GM18505 (cell line): ENCODE results near the gene MTF2.

Experiments
- ATAC-seq: cut with Tn5 transposase; IDR thresholded peaks from one replicate; pipeline ENCODE4 v1.9.1; 2021; ENCODE audit not compliant: unreplicated experiment
- POLR2A ChIP-seq: IDR thresholded peaks from 4 replicates; pipeline ENCODE4 v1.6.1; 2011; ENCODE audit warnings: borderline replicate concordance; ENCODE audit not compliant: insufficient read depth, insufficient read length; ENCODE audit errors: extremely low read depth

MTF2 gene

DNA sequence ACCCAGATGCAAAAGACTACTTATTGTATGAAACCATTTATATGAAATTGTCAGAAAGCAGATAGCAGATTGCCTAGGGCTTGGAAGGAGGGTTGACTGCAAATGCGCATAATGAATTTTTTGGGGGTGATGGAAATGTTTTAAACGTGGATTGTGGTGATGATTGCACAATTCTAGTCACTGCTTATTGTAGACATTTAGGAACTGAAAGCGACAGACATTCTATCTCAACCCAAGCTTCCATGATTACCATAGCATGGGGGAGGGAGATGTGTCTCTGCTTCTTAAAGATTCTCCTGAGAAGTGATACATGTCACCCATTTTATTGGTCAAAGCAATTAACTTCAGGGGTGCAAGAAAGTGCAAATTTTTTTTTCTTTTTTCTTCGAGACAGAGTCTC, 2.8 kb upstream of the MTF2 start:
- ATAC-seq = no peak
- TF ChIP-seq POLR2A = no peak

DNA sequence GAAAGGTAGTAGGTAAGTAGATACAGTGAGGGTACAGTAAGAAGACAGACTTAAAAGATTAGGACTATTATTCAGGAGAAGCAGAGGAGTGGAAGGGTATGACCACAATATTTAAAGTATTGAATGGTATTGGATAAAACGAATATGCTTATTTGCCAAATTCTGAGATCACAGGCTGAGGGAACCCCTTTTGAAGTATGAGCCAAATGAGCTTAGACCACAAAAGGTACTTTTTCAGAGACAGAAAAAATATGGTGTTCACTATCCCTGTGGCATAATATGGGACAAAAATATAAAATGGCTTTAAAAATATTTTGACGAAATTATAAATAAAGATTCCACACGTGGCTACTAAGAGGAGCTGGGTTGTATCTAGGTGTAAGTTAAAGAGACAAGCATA, 880 bp upstream of the MTF2 start:
- TF ChIP-seq POLR2A = no peak
- ATAC-seq = no peak

DNA sequence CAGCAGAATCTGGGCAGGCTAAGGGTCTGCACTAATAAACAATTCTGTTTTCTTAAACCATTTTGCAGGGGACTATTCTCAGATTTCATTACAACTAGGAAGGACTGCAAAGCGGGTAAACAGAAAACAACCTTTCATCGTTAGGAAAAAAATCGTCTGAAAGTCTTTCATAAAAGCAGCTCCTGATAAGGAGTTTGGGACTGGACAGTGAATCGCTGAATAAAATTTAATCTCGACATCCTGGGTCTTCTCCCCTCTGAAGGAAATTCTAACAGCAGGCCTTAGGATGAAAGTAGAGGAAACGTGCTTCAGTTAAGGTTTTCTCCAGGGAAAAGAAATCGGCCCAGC, 471 bp upstream of the MTF2 start:
- ATAC-seq = no peak
- TF ChIP-seq POLR2A = no peak

DNA sequence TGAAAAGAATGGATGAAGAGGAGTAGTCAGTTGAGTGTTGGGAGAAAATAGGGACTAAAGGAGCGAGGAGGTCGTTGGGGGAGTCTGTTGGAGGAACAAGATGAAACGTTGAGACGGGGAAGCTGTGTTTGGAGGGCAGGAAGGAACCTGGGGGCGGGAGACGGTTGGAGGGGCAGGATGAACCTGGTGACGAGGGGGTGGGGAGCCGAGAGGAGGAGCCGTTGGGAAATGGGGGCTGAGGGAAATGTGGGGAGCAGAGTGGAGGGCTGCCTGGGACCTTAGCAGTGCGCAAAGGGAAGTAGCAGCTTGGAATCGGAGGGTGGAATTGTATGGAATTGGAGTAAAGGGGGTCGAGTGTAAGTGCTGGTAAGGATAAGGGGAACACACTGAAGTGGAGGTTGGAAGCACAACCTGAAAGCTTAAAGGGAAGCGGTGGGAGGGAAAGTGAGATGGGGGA, 630 bp downstream of the MTF2 start:
- no peak for TF ChIP-seq POLR2A
- ATAC-seq = no peak

DNA sequence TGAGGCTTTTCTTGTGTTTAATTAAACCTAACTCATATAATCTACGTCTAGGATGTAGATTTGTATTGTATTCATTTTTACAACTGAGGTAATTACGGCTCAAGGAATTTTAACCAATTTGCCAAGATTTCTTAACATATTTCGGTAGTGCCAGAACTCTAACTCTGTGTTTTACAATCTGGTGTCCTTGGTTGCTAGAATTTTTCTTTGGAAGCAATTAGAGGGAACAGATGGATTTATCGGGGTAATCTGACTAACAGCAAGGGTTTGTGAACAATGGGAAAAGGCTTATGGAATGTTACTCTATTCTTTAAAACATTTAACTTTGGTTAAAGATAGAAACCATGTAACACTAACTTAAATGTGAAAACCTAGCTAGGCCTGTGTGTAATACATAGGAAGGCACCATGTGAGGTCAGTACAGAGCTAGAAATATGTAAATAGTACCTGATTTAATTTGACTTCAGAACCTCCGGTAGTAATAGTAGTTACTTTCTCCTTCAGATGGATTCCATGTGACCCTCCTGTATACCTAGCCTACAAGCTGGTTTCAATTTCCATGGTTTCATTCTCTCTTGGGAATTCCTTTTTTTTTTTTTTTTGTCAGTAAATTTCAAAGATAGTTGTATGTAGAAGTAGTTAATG, 1.2 kb downstream of the MTF2 start:
- ATAC-seq = peak; percentile 64
- peak; percentile 21 for TF ChIP-seq POLR2A

DNA sequence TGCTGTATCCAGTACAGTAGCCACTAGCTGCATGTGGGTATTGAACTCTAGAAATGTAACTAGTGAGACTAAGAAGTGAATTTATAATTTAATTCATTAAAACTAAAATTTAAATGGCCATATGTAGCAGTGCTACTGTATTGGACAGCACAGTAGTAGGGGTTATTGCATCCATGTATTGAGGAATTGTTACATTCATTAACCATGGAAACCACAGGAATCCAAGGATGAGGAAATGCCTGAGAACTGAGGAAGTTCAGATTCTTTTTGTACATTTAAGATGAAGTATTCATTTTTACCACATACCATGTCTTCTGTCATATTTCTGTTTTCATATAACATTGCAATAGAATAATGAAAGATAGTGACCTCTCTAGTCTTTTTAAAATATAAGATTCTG, 2.6 kb downstream of the MTF2 start:
- ATAC-seq = no peak
- no peak for TF ChIP-seq POLR2A

DNA sequence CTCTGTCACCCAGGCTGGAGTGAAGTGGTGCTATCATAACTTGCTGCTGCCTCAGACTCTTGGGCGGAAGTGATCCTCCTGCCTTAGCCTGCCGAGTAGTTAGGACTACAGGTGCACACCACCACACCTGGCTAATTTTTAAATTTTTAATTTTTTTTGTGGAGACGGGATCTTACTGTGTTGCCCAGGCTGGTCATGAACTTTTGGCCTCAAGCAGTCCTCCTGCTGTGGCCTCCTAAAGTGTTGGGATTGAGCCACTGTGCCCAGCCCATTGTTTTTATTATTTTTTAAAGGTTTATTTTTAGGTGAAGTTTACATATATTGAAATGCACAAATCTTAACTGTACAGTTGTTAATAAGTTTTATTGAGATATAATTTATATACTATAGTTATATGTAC, 3.2 kb downstream of the MTF2 start:
- TF ChIP-seq POLR2A = no peak
- ATAC-seq = no peak

DNA sequence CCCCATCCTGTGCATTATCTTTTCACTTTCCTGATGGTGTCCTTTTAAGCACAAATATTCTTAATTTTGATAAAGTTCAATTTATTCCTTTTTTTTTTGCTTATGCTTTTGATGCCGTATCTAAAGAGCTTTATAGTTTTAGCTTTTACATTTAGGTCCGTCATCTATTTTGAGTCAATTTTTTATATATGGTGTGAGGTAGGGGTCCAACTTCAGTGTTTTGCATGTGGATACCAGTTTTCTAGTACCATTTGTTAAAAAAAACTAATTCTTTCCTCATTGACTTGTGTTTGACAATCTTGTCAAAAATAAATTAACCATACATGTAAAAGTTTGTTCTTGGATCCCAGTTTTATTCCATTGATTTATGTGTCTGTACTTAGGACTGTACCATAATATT, 4.9 kb downstream of the MTF2 start:
- no peak for TF ChIP-seq POLR2A
- no peak for ATAC-seq

DNA sequence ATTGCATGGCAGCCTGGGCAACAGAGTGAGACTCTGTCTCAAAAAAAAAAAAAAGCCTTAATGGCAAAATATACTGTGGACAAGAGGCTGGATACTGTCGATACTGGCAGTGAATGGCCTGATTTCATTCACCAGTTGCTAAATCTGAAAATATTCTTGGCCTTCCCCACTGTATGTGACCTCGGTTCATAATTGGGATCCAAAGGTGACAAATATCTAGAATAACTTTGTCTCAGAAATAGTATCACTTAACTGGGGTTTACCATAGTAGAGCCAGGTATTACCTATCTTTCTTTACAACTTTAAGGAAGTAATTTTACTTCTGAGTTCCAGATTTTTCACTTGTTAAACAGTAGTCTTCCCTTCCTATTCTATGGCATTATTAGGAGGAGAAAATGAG, 8.4 kb downstream of the MTF2 start:
- ATAC-seq = no peak

DNA sequence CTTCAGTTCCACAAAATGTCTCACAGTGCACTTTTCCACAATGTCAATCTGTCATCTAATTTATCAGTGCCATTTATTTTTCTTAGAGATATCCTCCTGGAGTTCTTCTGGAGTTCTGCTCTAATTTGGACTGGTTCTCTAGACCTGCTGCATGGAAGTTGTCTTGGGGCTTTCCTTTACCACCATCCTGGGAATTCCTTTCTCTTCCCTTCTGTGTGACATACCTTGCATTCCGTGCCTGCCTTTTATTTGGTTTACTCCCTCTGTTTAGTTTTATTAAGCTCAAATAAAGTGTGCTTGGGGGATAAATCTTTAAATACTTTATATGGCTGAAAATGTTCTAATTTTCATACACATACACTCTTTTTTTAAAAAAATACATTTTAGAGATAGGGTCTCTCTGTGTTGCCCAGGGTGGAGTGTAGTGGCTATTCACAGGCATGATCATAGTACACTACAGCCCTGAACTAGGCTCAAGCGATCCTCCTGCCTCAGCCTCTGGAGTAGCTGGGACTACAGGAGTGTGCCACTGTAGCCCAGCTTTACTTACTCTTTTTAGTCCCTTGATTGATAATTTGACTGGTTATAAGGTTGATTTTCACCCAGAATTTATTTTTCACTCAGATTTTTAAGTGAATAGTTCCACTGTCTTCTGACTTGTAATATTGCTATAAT, 14.4 kb downstream of the MTF2 start:
- ATAC-seq = no peak
- TF ChIP-seq POLR2A = no peak

More for the DNA sequence above, 8.4 kb downstream of the MTF2 start:
- no peak for TF ChIP-seq POLR2A

DNA sequence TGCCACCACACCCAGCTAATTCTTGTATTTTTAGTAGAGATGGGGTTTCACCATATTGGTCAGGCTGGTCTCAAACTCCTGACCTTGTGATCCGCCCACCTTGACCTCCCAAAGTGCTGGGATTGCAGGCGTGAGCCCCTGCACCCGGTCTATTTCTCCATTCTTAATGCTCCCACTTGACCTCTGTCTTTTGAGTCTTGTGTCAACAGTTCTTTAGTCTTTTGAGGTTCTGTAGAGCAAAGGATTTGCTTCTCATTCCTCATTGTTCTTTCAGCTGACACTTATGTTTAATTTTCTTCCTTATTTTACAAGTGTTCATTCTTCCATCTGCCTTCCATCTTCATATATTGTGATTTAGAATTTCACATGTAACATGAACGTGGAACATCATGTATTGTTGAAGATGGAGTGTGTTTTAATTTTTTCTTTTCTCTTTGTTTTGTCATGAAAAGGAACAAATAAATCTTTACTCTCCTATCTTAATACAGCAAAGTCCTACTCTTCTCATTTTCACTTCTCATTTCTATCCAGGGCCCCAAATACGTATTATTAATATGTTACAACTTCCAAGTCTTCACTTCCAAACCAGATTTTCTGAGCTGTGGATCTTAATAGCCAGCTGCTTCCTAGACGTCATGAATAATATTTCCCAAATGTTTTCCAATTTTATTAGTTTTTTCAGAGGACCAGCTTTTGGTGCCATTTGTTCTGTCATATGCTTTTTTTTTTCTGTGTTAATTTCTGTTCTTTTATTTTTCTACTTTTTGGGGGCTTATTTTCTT, 16.9 kb downstream of the MTF2 start:
- no peak for TF ChIP-seq POLR2A
- no peak for ATAC-seq

DNA sequence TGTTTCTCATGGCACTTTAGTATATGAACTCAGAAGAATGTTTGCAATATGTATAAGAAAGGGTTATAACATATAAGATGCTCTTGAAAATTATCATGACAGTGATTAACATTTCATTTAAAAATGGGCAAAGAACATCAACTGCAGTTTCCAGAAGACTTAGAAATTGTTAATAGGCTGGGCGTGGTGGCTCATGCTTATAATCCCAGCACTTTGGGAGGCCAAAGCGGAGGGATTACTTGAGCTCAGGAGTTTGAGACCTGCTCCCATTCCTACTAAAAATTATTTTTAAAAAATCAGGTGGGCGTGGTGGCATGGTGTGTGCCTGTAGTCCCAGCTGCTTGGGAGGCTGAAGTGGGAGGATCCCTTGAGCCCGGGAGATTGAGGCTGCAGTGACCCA, 23.1 kb downstream of the MTF2 start:
- TF ChIP-seq POLR2A = no peak
- ATAC-seq = no peak

DNA sequence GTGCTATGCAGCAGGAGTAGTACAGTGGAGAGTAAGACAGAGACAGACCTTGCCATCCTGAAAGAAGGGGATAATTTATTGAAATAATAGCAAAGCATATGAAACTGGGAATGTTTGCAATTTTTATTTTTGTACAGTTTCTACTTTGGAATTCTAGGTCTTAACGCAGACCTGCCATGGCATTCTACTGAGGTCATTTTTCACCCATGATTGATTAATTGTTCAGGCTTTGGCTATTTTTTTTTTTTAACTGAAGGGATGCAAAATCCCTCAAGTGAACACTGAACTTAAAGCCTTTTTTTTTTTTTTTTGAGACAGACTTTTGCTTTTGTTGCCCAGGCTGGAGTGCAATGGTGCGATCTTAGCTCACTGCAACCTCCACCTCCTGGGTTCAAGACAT, 27.1 kb downstream of the MTF2 start:
- no peak for TF ChIP-seq POLR2A

DNA sequence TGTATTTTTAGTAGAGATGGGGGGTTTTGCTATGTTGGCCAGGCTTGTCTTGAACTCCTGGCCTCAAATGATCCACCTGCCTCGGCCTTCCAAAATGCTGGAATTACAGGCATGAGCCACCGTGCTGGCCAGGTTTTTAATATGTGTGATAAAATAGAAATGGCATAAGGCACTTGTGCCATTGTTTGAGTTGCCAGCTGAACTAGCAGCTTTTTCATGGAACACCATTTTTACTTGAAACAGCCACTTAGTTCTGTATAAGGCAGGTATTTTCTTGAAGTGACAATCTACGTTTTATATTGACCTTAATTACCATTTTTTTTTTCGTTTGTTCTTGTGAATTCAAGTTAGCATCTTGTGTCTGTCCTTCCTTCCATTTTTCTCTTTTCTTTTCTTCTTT, 28.3 kb downstream of the MTF2 start:
- no peak for ATAC-seq

More for the DNA sequence above, 27.1 kb downstream of the MTF2 start:
- no peak for ATAC-seq

More for the DNA sequence above, 28.3 kb downstream of the MTF2 start:
- no peak for TF ChIP-seq POLR2A
